GM23248 (cell line): ENCODE measurements around the gene SAP30BP. TPM values are rescaled to one million over a fixed set of nuclear protein-coding genes. Genes with fewer than 3 reads are reported as not detected.

Source experiments
- DNase-seq: peaks from one replicate; pipeline ENCODE4 v3.0.0-alpha.2; 2015
- H2AFZ ChIP-seq: fragments of 200-600 bp; sonication (generic); 2 replicates; pipeline ENCODE4 v1.6.1; 2016; ENCODE audit warnings: antibody characterized with exemption
- H3F3A ChIP-seq: fragments of 200-600 bp; sonication (generic); 2 replicates; pipeline ENCODE4 v1.6.1; 2016; ENCODE audit warnings: mild to moderate bottlenecking, antibody characterized with exemption, mixed run types; ENCODE audit not compliant: insufficient read depth
- H3K27ac ChIP-seq: fragments of 200-600 bp; sonication (generic); 2 replicates; pipeline ENCODE4 v1.5.1; 2016; ENCODE audit warnings: mild to moderate bottlenecking
- H3K27me3 ChIP-seq: fragments of 200-600 bp; sonication (generic); replicated peaks from 2 replicates; pipeline ENCODE4 v1.6.1; 2016; ENCODE audit warnings: mild to moderate bottlenecking; ENCODE audit not compliant: insufficient read depth
- H3K36me3 ChIP-seq: fragments of 200-600 bp; sonication (generic); 2 replicates; pipeline ENCODE4 v1.6.1; 2016; ENCODE audit warnings: low read depth, mild to moderate bottlenecking
- H3K4me1 ChIP-seq: fragments of 200-600 bp; sonication (generic); 2 replicates; pipeline ENCODE4 v1.6.1; 2016; ENCODE audit warnings: mild to moderate bottlenecking; ENCODE audit not compliant: insufficient read depth
- H3K4me2 ChIP-seq: fragments of 200-600 bp; sonication (generic); one replicate; pipeline ENCODE4 v1.6.1; 2016; ENCODE audit warnings: mild to moderate bottlenecking; ENCODE audit not compliant: unreplicated experiment
- H3K4me3 ChIP-seq: fragments of 200-600 bp; sonication (generic); 2 replicates; pipeline ENCODE4 v1.5.1; 2016; ENCODE audit warnings: mild to moderate bottlenecking
- H3K79me2 ChIP-seq: fragments of 200-600 bp; sonication (generic); 2 replicates; pipeline ENCODE4 v1.6.1; 2016; ENCODE audit warnings: mild to moderate bottlenecking; ENCODE audit not compliant: insufficient read depth
- H3K9ac ChIP-seq: fragments of 200-600 bp; sonication (generic); 2 replicates; pipeline ENCODE4 v1.6.1; 2016; ENCODE audit warnings: mild to moderate bottlenecking
- H3K9me2 ChIP-seq: fragments of 200-600 bp; sonication (generic); 2 replicates; pipeline ENCODE4 v1.6.1; 2016; ENCODE audit warnings: mixed run types, mild to moderate bottlenecking, moderate library complexity; ENCODE audit not compliant: insufficient read depth
- H3K9me3 ChIP-seq: fragments of 200-600 bp; sonication (generic); one replicate; pipeline ENCODE4 v1.6.1; 2017; ENCODE audit warnings: low read depth
- H4K20me1 ChIP-seq: fragments of 200-600 bp; sonication (generic); 2 replicates; pipeline ENCODE4 v1.6.0; 2016; ENCODE audit not compliant: insufficient read depth
- EZH2 ChIP-seq: fragments of 200-600 bp; sonication (generic); IDR thresholded peaks from 2 replicates; pipeline ENCODE4 v1.6.1; 2018; ENCODE audit warnings: antibody characterized with exemption, mild to moderate bottlenecking; ENCODE audit not compliant: insufficient read depth, poor library complexity, severe bottlenecking
- EZH2phosphoT487 ChIP-seq: fragments of 200-600 bp; sonication (generic); IDR thresholded peaks from 2 replicates; pipeline ENCODE4 v1.6.1; 2018; ENCODE audit warnings: antibody characterized with exemption, moderate library complexity, mild to moderate bottlenecking, low read depth; ENCODE audit not compliant: insufficient read depth
- WGBS, 2 experiments: methylation state at CpG; one replicate each; pipeline ENCODE4 v1.1.6; 2015 to 2017; ENCODE audit warnings: low lambda C conversion rate in 2 of 2, low coverage in 1 of 2; ENCODE audit errors: missing lambda C conversion rate in 2 of 2; 5-methylcytosine and 5-hydroxymethylcytosine counted together
- in situ Hi-C: fragments of 300-500 bp; cut with MboI; formaldehyde crosslinking; loops from 2 replicates; pipeline ENCODE4 v1.15.0; 2020
- polyA plus RNA-seq: library from polyadenylated mRNA; unstranded; fragments of >200 nt; fragmentation: Nextera tagmentation; extraction: Ambion mirVana; gene quantifications from 2 replicates; pipeline ENCODE4 v1.2.1, GENCODE V29; 2016
- total RNA-seq: library from RNA; depleted of rRNA; stranded (reverse); fragments of >200 nt; shearing (Covaris generic); gene quantifications from 2 replicates; pipeline ENCODE4 v1.2.3, GENCODE V29; 2014

The SAP30BP gene
- total and polyA plus RNA-seq, 2 experiments from 2014 or later: 60.8 to 93.1 TPM

DNA sequence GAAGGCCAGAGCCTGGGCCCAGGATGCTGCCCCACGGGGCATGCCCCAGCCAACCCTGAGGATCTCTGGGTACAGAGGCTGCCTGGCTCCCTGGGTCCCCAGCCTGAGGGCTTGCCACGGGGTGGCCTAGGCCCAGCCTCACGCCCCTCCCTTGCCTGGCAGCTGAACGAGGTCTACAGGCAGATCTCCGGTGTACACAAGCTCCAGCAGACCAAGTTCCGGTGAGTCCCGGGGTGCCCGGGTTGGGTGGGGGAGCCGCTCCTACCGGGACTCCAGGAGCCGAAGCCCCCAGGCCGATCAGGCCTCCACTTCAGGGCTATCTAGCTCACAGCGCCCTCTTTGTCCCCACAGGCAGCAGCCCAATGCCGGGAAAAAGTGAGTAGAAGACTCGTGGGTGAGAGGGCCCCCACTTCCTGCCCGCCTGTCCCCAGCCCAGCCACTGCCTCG is 73.5 kb downstream of the SAP30BP start:
- H3K36me3 ChIP-seq: no peaks in the 10 kb centered on the region
- no peak overlapping the region for H3K4me3 ChIP-seq
- no peaks in the 10 kb centered on the region for H3K9me2 ChIP-seq
- H3K79me2 ChIP-seq: no peaks in the 10 kb centered on the region
- H4K20me1 ChIP-seq: no peaks in the 10 kb centered on the region
- no peak for DNase-seq
- no peaks in the 10 kb centered on the region for H3K9me3 ChIP-seq
- no peak overlapping the region for H2AFZ ChIP-seq
- TF ChIP-seq EZH2phosphoT487 (no peak), EZH2 (no peak)
- H3F3A ChIP-seq: no peaks in the 10 kb centered on the region
- H3K27me3 ChIP-seq: no peaks in the 10 kb centered on the region
- no peak overlapping the region for H3K9ac ChIP-seq
- no peak overlapping the region for H3K4me2 ChIP-seq
- H3K27ac ChIP-seq: no peak overlapping the region
- 75 to 83% methylated on average over 15 of the region's 17 CpGs for WGBS, 2 experiments
- in situ Hi-C loops: loop anchor here (25.0 kb wide), 1 partner anchor 303 kb away; no protein-coding TSS in a partner anchor
- no peaks in the 10 kb centered on the region for H3K4me1 ChIP-seq

- Histone ChIP-seq H2AFZ (no peak overlapping the region), H3K4me1 (no peaks in the 10 kb centered on the region), H3F3A (no peaks in the 10 kb centered on the region), H3K4me2 (no peak overlapping the region), H3K27me3 (no peaks in the 10 kb centered on the region), H3K36me3 (no peaks in the 10 kb centered on the region), H3K4me3 (no peak overlapping the region), H3K27ac (no peak overlapping the region), H3K9ac (no peak overlapping the region), H3K9me2 (no peaks in the 10 kb centered on the region), H3K79me2 (no peaks in the 10 kb centered on the region), H4K20me1 (no peaks in the 10 kb centered on the region), H3K9me3 (no peaks in the 10 kb centered on the region)
- WGBS, 2 experiments: 87 to 88% methylated on average over 17 to 25 of the region's 25 CpGs
- no peak for DNase-seq
- TF ChIP-seq EZH2phosphoT487 (no peak), EZH2 (no peak)
- in situ Hi-C loops: loop anchor here (25.0 kb wide), 1 partner anchor 305 kb away; no protein-coding TSS in a partner anchor
Measured at GRCh38 chr17:75742337-75742736, 75.2 kb downstream of the SAP30BP start.

GRCh38 chr17:75743625-75744206 is 76.6 kb downstream of the SAP30BP start:
- peaks cover 3% of the 10 kb centered on the region; the same call in 1 of the 2 replicates for H3K4me1 ChIP-seq
- no peaks in the 10 kb centered on the region for H3K27me3 ChIP-seq
- H3K9me2 ChIP-seq: no peaks in the 10 kb centered on the region
- no peaks in the 10 kb centered on the region for H3K36me3 ChIP-seq
- H3K4me3 ChIP-seq: no peak overlapping the region
- H2AFZ ChIP-seq: no peak overlapping the region
- WGBS, 2 experiments: 92% methylated on average over 24 to 25 of the region's 25 CpGs
- H4K20me1 ChIP-seq: no peaks in the 10 kb centered on the region
- H3K4me2 ChIP-seq: no peak overlapping the region
- no peak overlapping the region for H3K9ac ChIP-seq
- H3K9me3 ChIP-seq: no peaks in the 10 kb centered on the region
- H3K27ac ChIP-seq: no peak overlapping the region
- no peaks in the 10 kb centered on the region for H3F3A ChIP-seq
- no peak for DNase-seq
- TF ChIP-seq EZH2 (no peak), EZH2phosphoT487 (no peak)
- in situ Hi-C loops: loop anchor here (25.0 kb wide), 1 partner anchor 306 kb away; no protein-coding TSS in a partner anchor
- no peaks in the 10 kb centered on the region for H3K79me2 ChIP-seq

DNA sequence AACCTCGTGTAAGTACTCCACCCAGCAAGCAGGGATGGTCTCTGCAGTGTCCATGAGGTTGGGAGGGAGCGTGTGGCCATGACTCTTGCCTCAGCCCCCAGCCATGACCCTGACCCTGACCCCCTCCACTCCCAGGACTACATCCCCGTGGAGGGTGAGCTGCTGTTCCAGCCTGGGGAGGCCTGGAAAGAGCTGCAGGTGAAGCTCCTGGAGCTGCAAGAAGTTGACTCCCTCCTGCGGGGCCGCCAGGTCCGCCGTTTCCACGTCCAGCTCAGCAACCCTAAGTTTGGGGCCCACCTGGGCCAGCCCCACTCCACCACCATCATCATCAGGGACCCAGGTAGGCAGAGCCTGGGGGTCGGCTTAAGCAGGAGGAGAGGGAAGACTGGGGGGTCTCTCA is 81.6 kb downstream of the SAP30BP start:
- 69 to 73% methylated on average over 9 of the region's 9 CpGs for WGBS, 2 experiments

More for the DNA sequence above, 81.6 kb downstream of the SAP30BP start:
- H3K36me3 ChIP-seq: no peaks in the 10 kb centered on the region
- H4K20me1 ChIP-seq: no peaks in the 10 kb centered on the region
- no peaks in the 10 kb centered on the region for H3K9me3 ChIP-seq
- no peak overlapping the region for H3K4me2 ChIP-seq
- DNase-seq: no peak
- no peak for TF ChIP-seq EZH2
- no peak for TF ChIP-seq EZH2phosphoT487
- H3K4me3 ChIP-seq: no peak overlapping the region
- H3K9ac ChIP-seq: no peak overlapping the region
- no peak overlapping the region for H3K27ac ChIP-seq
- H3K9me2 ChIP-seq: no peaks in the 10 kb centered on the region
- no peaks in the 10 kb centered on the region for H3K79me2 ChIP-seq
- H2AFZ ChIP-seq: no peak overlapping the region
- H3K4me1 ChIP-seq: peaks cover 3% of the 10 kb centered on the region; the same call in 1 of the 2 replicates
- in situ Hi-C loops: loop anchor here (5.0 to 25.0 kb wide), 2 partner anchors 76 to 311 kb away; no protein-coding TSS in a partner anchor
- no peaks in the 10 kb centered on the region for H3K27me3 ChIP-seq
- no peaks in the 10 kb centered on the region for H3F3A ChIP-seq
